GM10266 (cell line): ENCODE measurements around the gene WDR87.
A peak's percentile ranks its signal among the peaks of the same experiment; 100 is the strongest.
"Not testable (repeated sequence)": the region's sequence is repeated elsewhere in the genome, so short reads cannot be mapped to it uniquely, and the experiment has no call there.

ENCODE experiments used
- DNase-seq: peaks from one replicate; pipeline ENCODE4 v3.0.0; 2012; ENCODE audit errors: extremely low spot score
- TF ChIP-seq, protein P1 (sequence below): IDR thresholded peaks from 2 replicates; pipeline ENCODE4 v1.5.1; 2012; ENCODE audit warnings: mild to moderate bottlenecking, low read depth; ENCODE audit not compliant: control insufficient read depth, insufficient read depth; ENCODE audit errors: missing control alignments

WDR87 gene

DNA sequence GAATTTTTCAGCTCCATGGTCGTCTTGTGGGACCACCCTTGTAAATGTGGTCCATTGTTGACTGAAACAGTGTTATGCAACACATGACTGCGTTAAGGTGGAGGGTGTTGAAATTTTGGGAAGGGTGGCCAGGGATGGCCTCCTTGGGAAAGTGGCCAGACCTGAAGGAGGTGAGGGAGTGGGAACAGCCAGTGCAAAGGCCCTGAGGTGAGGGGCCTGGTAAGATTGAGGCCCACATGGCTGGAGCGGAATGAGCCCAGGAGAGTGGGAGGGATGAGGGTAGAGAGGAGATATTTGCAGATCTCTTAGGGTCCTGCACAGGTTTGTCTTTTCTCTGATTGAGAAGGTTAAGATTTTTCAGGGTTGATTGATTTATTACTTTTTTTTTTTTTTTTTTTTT, 18.8 kb upstream of the WDR87 start:
- TF ChIP-seq, protein P1, sequence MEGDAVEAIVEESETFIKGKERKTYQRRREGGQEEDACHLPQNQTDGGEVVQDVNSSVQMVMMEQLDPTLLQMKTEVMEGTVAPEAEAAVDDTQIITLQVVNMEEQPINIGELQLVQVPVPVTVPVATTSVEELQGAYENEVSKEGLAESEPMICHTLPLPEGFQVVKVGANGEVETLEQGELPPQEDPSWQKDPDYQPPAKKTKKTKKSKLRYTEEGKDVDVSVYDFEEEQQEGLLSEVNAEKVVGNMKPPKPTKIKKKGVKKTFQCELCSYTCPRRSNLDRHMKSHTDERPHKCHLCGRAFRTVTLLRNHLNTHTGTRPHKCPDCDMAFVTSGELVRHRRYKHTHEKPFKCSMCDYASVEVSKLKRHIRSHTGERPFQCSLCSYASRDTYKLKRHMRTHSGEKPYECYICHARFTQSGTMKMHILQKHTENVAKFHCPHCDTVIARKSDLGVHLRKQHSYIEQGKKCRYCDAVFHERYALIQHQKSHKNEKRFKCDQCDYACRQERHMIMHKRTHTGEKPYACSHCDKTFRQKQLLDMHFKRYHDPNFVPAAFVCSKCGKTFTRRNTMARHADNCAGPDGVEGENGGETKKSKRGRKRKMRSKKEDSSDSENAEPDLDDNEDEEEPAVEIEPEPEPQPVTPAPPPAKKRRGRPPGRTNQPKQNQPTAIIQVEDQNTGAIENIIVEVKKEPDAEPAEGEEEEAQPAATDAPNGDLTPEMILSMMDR = no peak
- no peak for DNase-seq

DNA sequence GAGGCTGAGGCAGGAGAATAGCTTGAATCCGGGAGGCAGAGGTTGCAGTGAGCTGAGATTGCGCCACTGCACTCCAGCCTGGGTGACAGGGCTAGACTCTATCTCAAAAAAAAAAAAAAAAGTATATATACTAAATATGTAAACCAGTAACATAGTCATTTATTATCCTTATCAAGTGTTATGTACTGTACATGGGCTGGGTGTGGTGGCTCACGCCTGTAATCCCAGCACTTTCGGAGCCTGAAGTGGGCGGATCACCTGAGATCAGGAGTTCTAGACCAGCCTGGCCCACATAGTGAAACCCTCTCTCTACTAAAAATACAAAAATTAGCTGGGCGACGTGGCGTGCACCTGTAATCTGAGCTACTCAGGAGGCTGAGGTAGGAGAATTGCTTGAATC, 18.2 kb upstream of the WDR87 start:
- not testable (repeated sequence) for DNase-seq

DNA sequence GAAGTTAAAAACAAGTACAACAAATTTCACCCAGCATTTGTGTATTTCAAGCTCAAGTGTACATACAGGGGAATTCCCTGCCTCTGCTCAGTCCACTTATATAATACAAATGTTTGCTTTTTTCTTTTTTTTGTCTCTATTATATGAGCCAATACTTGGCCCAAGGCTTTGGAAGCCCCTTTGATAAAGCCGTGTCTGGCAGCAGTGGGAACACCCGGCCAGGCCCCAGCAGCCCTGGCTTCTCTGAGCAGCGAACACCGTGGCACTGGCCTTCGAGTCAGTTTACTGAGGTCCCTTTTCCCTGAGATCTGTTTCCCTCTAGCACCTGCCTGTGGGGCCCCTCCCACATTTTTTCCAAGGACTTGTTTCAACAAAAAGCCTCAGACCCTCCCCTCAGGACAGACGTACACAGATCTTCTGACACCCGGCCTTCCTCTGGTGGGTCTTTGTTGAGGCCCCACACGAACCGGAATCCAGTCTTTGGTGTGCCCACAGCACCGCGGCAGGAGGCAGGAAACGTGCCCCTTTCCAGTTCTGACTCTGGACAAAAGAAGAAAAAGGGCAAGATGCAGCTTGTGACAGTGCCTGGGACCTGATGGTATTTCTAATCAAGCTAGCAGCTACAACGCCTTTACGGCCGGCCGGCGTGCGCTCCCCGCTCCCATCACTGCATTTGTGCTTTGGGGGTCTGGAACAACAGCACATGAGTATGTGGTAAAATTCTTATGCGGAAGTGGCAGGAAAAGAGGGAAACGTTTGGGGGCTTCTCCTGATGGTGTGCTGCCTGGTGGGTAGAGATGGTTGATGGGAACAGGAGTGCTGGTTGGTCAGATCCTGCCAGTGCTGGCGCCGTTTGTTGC, 14.4 kb upstream of the WDR87 start:
- DNase-seq = no peak
- TF ChIP-seq, protein P1 = no peak

DNA sequence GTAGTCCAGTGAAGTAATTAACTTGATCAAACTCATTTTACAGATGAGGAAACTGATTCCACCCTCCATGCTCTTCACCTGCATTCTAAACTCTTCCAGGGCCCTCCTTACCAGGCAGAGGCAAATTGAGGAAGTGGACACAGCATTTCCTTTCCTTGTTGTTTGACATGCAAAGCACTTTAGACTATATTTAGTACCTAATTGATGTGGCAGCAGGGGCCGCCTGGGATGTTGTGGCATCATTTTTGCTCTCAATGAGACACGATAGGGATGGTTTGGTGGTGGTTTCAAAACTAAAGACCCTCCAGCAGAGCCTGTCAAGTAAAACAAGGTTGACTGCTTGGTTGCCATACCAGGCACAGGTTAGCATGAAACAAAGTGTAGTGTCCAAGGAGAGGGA, 8.5 kb upstream of the WDR87 start:
- TF ChIP-seq, protein P1 = no peak
- DNase-seq = peak; percentile 56

DNA sequence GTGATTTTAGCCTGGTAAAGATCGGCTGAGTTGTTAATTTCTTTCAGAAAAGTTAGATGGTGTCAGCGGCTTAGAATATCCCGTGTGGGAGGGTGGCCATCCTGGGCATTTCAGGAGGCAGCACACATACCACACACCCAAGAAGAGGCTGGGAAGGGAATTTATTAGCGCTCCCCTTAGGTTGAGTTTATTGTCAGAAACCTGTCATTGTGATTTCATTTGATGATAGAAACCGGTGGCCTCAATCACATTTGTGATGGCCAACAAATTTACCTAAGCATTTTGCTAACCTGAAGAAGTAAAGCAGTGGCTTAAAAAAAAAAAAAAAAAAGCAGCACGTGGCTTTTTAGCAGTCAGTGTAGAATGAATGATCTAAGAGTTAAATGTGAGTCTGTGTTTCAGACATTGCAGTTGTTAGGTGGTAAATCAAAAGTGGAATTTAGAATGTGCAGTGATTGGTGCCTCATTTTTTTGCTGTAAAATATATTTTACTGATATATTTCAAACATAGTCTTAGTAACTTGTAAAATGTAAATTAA, 3.3 kb upstream of the WDR87 start:
- TF ChIP-seq, protein P1 = no peak
- no peak for DNase-seq

DNA sequence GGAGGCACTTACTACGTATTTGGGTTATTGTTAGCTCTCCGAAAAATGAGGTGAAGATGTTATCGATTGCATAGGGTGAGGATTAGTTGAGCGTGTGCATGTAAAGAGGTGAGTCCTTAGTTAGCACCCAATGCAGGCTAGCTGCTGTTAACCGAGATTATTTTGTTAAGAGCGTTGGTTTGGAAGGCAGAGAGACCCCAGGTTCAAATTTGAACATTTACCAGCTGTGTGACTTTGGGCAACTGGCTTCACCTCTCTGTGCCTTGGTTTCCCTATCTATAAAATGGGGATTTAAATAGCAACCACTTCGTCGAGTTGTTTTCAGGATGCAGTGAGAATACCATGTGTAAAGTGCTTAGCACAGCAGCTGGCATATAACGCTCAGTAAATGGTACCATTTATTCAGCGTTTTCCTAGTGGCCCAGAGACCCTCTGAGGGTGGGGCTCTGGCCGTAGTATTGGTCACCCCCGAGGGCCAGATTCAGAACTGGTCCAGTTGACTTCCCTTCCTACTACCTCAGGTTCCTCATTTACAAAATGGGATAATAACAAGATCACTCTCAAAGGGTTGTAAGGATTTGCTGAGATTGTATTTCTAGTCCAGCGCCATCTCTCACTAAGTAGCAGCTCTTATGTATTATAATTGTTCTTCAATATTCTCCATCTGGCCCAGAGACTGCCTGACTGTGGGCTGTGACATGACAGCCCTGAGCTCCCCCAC, 1.5 kb upstream of the WDR87 start:
- no peak for DNase-seq
- TF ChIP-seq, protein P1 = no peak

DNA sequence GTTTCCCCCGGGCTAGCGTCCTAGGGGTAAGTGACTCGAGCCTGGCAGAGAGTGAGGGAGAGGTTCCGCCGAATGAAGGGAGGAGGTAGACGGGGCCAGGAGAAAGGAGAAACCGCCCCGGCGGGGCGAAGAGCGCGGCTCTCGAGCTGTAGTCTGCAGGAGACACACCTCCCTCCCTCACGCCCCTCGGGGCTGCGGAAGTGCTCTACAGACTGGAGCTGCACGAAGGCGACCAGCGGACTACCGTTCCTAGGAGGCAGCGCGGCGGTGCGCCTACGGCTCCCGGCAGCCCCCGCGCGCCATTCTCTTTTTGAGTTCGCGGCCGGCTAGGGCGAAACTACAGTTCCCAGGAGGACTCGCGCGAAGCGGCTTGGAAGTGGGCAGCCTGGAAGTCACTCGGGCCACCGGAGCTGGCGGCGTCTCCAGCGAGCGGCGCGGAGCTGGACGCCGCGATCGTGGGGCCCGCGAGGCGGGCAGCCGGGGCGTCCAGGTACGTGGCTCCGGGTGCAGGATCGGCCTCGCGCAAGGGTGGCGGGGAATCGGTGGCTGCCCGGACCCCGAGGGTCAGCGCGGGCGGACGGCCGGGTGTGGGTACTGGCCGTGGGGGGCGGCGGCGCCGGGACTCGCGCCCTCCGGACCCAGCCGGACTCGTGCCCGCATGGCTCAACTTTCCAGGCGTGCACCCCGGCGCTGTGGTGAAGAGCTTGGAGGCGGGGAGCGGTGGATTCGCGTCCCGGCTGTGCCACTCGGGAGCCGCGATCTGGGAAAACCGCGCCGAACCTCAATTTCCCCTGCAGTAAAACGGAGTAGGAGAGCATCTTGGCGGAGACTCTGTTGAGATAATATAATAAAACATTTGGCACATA, 708 bp upstream of the WDR87 start, which contains the start of gene SIPA1L3:
Gene SIPA1L3 (plus strand): TSS at position 340 of the 866 bp plus-strand sequence. CDS start 174,358 bp downstream, outside the sequence.
- TF ChIP-seq, protein P1 = no peak
- DNase-seq = peak; percentile 94
